Mesenchymal stem cell (in vitro differentiated cells and primary cell): ENCODE measurements around the gene ZBTB7B.
A peak's percentile ranks its signal among the peaks of the same experiment; 100 is the strongest.

ENCODE experiments used
- DNase-seq: peaks from one replicate; pipeline ENCODE4 v3.0.0-alpha.2; 2013
- H2AFZ ChIP-seq: one replicate; pipeline ENCODE4 v1.6.1; 2013; ENCODE audit warnings: low read depth, mild to moderate bottlenecking, control low read depth, inconsistent platforms, low read length, moderate library complexity
- H2AK5ac ChIP-seq: 2 replicates; pipeline ENCODE4 v1.6.1; 2013; ENCODE audit warnings: low read length, moderate library complexity, mild to moderate bottlenecking, inconsistent platforms; ENCODE audit not compliant: severe bottlenecking
- H2BK120ac ChIP-seq: one replicate; pipeline ENCODE4 v1.6.1; 2013; ENCODE audit warnings: low read depth, mild to moderate bottlenecking, inconsistent platforms, low read length, moderate library complexity
- H2BK12ac ChIP-seq, 2 experiments: one replicate each; pipeline ENCODE4 v1.6.1; 2013; ENCODE audit warnings: inconsistent platforms in 2 of 2, low read length in 2 of 2, mild to moderate bottlenecking in 2 of 2, moderate library complexity in 2 of 2, control low read depth in 1 of 2
- H2BK15ac ChIP-seq: one replicate; pipeline ENCODE4 v1.6.1; 2013; ENCODE audit warnings: mild to moderate bottlenecking, low read depth, inconsistent platforms; ENCODE audit not compliant: poor library complexity, severe bottlenecking
- H2BK5ac ChIP-seq: 2 replicates; pipeline ENCODE4 v1.6.1; 2013; ENCODE audit warnings: low read depth, mild to moderate bottlenecking, low read length, control low read depth, inconsistent platforms; ENCODE audit not compliant: poor library complexity, severe bottlenecking
- H3K14ac ChIP-seq, 2 experiments: one replicate each; pipeline ENCODE4 v1.6.1; 2013; ENCODE audit warnings: inconsistent platforms in 2 of 2, low read length in 2 of 2, control low read depth in 1 of 2, mild to moderate bottlenecking in 1 of 2, moderate library complexity in 1 of 2
- H3K18ac ChIP-seq, 2 experiments: one replicate each; pipeline ENCODE4 v1.6.1; 2013; ENCODE audit warnings: inconsistent platforms in 2 of 2, low read length in 2 of 2, control low read depth in 1 of 2, low read depth in 1 of 2, mild to moderate bottlenecking in 1 of 2
- H3K23ac ChIP-seq, 2 experiments: one replicate each; pipeline ENCODE4 v1.6.1; 2013; ENCODE audit warnings: inconsistent platforms in 2 of 2, low read length in 2 of 2, mild to moderate bottlenecking in 2 of 2, moderate library complexity in 2 of 2, control low read depth in 1 of 2
- H3K27ac ChIP-seq: 2 replicates; pipeline ENCODE4 v1.5.1; 2013; ENCODE audit warnings: mild to moderate bottlenecking, moderate library complexity, low read length, control low read depth, inconsistent platforms; ENCODE audit not compliant: poor library complexity, severe bottlenecking
- H3K27me3 ChIP-seq, 2 experiments: 2 replicates each; pipeline versions ENCODE4 v1.6.1 to v1.7.0; 2013; ENCODE audit warnings: low read length in 2 of 2, mild to moderate bottlenecking in 2 of 2, moderate library complexity in 2 of 2, control low read depth in 1 of 2, inconsistent platforms in 1 of 2; ENCODE audit not compliant: control insufficient read depth in 1 of 2, insufficient read depth in 1 of 2
- H3K36me3 ChIP-seq, 2 experiments: 2 replicates each; pipeline versions ENCODE4 v1.6.1 to v1.7.0; 2013; ENCODE audit warnings: low read length in 2 of 2, control low read depth in 1 of 2, inconsistent platforms in 1 of 2, low read depth in 1 of 2, mild to moderate bottlenecking in 1 of 2; ENCODE audit not compliant: insufficient read depth in 2 of 2, control insufficient read depth in 1 of 2
- H3K4ac ChIP-seq, 2 experiments: one replicate each; pipeline ENCODE4 v1.6.1; 2013; ENCODE audit warnings: inconsistent platforms in 2 of 2, low read length in 2 of 2, mild to moderate bottlenecking in 2 of 2, moderate library complexity in 2 of 2, control low read depth in 1 of 2, low read depth in 1 of 2
- H3K4me1 ChIP-seq: 2 replicates; pipeline ENCODE4 v1.6.1; 2013; ENCODE audit warnings: low read depth, low read length, control low read depth; ENCODE audit not compliant: control insufficient read depth, insufficient read depth
- H3K4me2 ChIP-seq: 2 replicates; pipeline ENCODE4 v1.6.1; 2013; ENCODE audit warnings: low read length, mild to moderate bottlenecking, inconsistent platforms; ENCODE audit not compliant: poor library complexity, severe bottlenecking
- H3K4me3 ChIP-seq, 2 experiments: 2 replicates each; pipeline versions ENCODE4 v1.5.1 to v1.7.0; 2013; ENCODE audit warnings: low read length in 2 of 2, mild to moderate bottlenecking in 2 of 2, control low read depth in 1 of 2, low read depth in 1 of 2; ENCODE audit not compliant: insufficient read depth in 1 of 2
- H3K79me1 ChIP-seq: replicated peaks from 2 replicates; pipeline ENCODE4 v1.6.1; 2013; ENCODE audit warnings: mild to moderate bottlenecking, control low read depth, low read length, inconsistent platforms; ENCODE audit not compliant: poor library complexity, severe bottlenecking
- H3K9ac ChIP-seq: 2 replicates; pipeline ENCODE4 v1.7.0; 2013; ENCODE audit warnings: mild to moderate bottlenecking, low read length, moderate library complexity
- H3K9me3 ChIP-seq: 2 replicates; pipeline ENCODE4 v1.7.0; 2013; ENCODE audit warnings: mild to moderate bottlenecking, low read length; ENCODE audit not compliant: control insufficient read depth
- H4K8ac ChIP-seq: one replicate; pipeline ENCODE4 v1.6.1; 2013; ENCODE audit warnings: inconsistent platforms, mild to moderate bottlenecking, low read length, moderate library complexity
- H4K91ac ChIP-seq: one replicate; pipeline ENCODE4 v1.6.1; 2013; ENCODE audit warnings: mild to moderate bottlenecking, low read length, inconsistent platforms
- WGBS: methylation state at CpG from one replicate; pipeline ENCODE4 v1.1.7; 2013; ENCODE audit warnings: mixed read lengths; 5-methylcytosine and 5-hydroxymethylcytosine counted together

ZBTB7B gene

GRCh38 chr1:155005076-155006011 lies 2.7 kb downstream of the ZBTB7B start:
- no peak for DNase-seq
- 95% methylated on average over 8 of the region's 17 CpGs for WGBS
- no peak overlapping the region for H2AFZ ChIP-seq
- H3K27ac ChIP-seq: no peak overlapping the region
- H3K18ac ChIP-seq: no peak overlapping the region
- no peaks in the 10 kb centered on the region for H3K9me3 ChIP-seq
- peak overlapping the region; percentile 96 for H3K9ac ChIP-seq
- H2BK12ac ChIP-seq: peak overlapping the region in 1 of 2 experiments; percentile 12
- H3K4ac ChIP-seq: no peak overlapping the region
- peaks cover 27% of the 10 kb centered on the region for H3K79me1 ChIP-seq
- peaks cover 31% of the 10 kb centered on the region for H3K4me1 ChIP-seq
- no peak overlapping the region for H2BK5ac ChIP-seq
- H3K4me2 ChIP-seq: no peak overlapping the region
- peak overlapping the region; percentile 45 for H4K91ac ChIP-seq
- no peak overlapping the region for H3K14ac ChIP-seq
- peak overlapping the region; percentile 14 for H2AK5ac ChIP-seq
- no peak overlapping the region for H3K23ac ChIP-seq
- H3K36me3 ChIP-seq: peaks cover 3 to 48% of the 10 kb centered on the region in 2 experiments
- H2BK120ac ChIP-seq: no peak overlapping the region
- no peaks in the 10 kb centered on the region for H3K27me3 ChIP-seq
- no peak overlapping the region for H2BK15ac ChIP-seq
- no peak overlapping the region for H4K8ac ChIP-seq
- H3K4me3 ChIP-seq: peak overlapping the region in 1 of 2 experiments; percentile 44

- no peak overlapping the region for H2BK5ac ChIP-seq
- H2AK5ac ChIP-seq: no peak overlapping the region
- H3K4me2 ChIP-seq: no peak overlapping the region
- WGBS: 95% methylated on average over 2 of the region's 2 CpGs
- no peak overlapping the region for H3K18ac ChIP-seq
- H3K36me3 ChIP-seq: peaks cover 8 to 61% of the 10 kb centered on the region in 2 experiments
- no peak overlapping the region for H4K91ac ChIP-seq
- no peak overlapping the region for H3K23ac ChIP-seq
- H2BK120ac ChIP-seq: no peak overlapping the region
- no peak overlapping the region for H3K14ac ChIP-seq
- H3K9ac ChIP-seq: no peak overlapping the region
- no peak overlapping the region for H3K4me3 ChIP-seq
- peaks cover 31% of the 10 kb centered on the region for H3K4me1 ChIP-seq
- H3K27ac ChIP-seq: no peak overlapping the region
- no peak overlapping the region for H2BK12ac ChIP-seq
- H4K8ac ChIP-seq: no peak overlapping the region
- H3K4ac ChIP-seq: no peak overlapping the region
- no peak overlapping the region for H2BK15ac ChIP-seq
- no peaks in the 10 kb centered on the region for H3K9me3 ChIP-seq
- no peaks in the 10 kb centered on the region for H3K27me3 ChIP-seq
- DNase-seq: no peak
- H3K79me1 ChIP-seq: peaks cover 35% of the 10 kb centered on the region
- no peak overlapping the region for H2AFZ ChIP-seq
Measured at GRCh38 chr1:155006601-155007101, 4.0 kb downstream of the ZBTB7B start.

GRCh38 chr1:155007251-155007828 lies 4.7 kb downstream of the ZBTB7B start:
- no peak overlapping the region for H4K8ac ChIP-seq
- no peak overlapping the region for H3K4ac ChIP-seq
- no peak overlapping the region for H2AK5ac ChIP-seq
- peaks cover 37% of the 10 kb centered on the region for H3K4me1 ChIP-seq
- H2BK5ac ChIP-seq: no peak overlapping the region
- no peak overlapping the region for H3K4me2 ChIP-seq
- H3K9ac ChIP-seq: no peak overlapping the region
- H2BK15ac ChIP-seq: no peak overlapping the region
- no peak overlapping the region for H3K27ac ChIP-seq
- no peak overlapping the region for H2BK120ac ChIP-seq
- H3K4me3 ChIP-seq: no peak overlapping the region
- H3K23ac ChIP-seq: no peak overlapping the region
- DNase-seq: no peak
- H3K9me3 ChIP-seq: no peaks in the 10 kb centered on the region
- H3K79me1 ChIP-seq: peaks cover 41% of the 10 kb centered on the region
- H2BK12ac ChIP-seq: no peak overlapping the region
- no peak overlapping the region for H3K18ac ChIP-seq
- peaks cover 8 to 68% of the 10 kb centered on the region in 2 experiments for H3K36me3 ChIP-seq
- no peaks in the 10 kb centered on the region for H3K27me3 ChIP-seq
- no peak overlapping the region for H3K14ac ChIP-seq
- no peak overlapping the region for H4K91ac ChIP-seq
- H2AFZ ChIP-seq: no peak overlapping the region
- 96% methylated on average over 5 of the region's 6 CpGs for WGBS
